ENCODE measurements around the gene SPATA31C2.

SPATA31C2 gene

DNA sequence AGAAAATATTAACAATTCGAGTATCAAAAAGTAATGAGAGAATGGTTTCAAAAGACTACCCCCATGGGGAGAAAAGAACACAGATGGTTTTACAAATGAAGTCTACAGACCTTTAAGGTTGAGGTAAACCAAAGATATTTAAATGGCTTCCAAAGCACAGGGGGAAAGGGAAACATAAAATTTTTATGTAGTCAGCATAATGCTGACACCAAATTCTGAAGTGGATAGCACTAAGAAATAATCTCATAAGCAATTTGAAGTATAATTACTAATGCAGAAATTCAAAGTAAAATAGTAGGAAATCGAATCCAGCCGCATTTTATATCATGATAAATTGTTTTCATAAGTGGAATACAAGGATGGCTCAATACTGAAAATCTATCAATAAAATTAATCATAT, 30.3 kb upstream of the SPATA31C2 start:
- TF ChIP-seq, protein P1, sequence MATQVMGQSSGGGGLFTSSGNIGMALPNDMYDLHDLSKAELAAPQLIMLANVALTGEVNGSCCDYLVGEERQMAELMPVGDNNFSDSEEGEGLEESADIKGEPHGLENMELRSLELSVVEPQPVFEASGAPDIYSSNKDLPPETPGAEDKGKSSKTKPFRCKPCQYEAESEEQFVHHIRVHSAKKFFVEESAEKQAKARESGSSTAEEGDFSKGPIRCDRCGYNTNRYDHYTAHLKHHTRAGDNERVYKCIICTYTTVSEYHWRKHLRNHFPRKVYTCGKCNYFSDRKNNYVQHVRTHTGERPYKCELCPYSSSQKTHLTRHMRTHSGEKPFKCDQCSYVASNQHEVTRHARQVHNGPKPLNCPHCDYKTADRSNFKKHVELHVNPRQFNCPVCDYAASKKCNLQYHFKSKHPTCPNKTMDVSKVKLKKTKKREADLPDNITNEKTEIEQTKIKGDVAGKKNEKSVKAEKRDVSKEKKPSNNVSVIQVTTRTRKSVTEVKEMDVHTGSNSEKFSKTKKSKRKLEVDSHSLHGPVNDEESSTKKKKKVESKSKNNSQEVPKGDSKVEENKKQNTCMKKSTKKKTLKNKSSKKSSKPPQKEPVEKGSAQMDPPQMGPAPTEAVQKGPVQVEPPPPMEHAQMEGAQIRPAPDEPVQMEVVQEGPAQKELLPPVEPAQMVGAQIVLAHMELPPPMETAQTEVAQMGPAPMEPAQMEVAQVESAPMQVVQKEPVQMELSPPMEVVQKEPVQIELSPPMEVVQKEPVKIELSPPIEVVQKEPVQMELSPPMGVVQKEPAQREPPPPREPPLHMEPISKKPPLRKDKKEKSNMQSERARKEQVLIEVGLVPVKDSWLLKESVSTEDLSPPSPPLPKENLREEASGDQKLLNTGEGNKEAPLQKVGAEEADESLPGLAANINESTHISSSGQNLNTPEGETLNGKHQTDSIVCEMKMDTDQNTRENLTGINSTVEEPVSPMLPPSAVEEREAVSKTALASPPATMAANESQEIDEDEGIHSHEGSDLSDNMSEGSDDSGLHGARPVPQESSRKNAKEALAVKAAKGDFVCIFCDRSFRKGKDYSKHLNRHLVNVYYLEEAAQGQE (IDR thresholded peaks at IDR 0.05; ENCODE audit: insufficient replicate concordance, low read depth): no peak
- TF ChIP-seq, protein P2, sequence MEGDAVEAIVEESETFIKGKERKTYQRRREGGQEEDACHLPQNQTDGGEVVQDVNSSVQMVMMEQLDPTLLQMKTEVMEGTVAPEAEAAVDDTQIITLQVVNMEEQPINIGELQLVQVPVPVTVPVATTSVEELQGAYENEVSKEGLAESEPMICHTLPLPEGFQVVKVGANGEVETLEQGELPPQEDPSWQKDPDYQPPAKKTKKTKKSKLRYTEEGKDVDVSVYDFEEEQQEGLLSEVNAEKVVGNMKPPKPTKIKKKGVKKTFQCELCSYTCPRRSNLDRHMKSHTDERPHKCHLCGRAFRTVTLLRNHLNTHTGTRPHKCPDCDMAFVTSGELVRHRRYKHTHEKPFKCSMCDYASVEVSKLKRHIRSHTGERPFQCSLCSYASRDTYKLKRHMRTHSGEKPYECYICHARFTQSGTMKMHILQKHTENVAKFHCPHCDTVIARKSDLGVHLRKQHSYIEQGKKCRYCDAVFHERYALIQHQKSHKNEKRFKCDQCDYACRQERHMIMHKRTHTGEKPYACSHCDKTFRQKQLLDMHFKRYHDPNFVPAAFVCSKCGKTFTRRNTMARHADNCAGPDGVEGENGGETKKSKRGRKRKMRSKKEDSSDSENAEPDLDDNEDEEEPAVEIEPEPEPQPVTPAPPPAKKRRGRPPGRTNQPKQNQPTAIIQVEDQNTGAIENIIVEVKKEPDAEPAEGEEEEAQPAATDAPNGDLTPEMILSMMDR (IDR thresholded peaks at IDR 0.05; ENCODE audit: insufficient read depth, low read length): no peak
- TF ChIP-seq GABPA (IDR thresholded peaks at IDR 0.05; ENCODE audit: low read depth) (no peak), SPI1 (IDR thresholded peaks at IDR 0.05; ENCODE audit: borderline replicate concordance, low read depth) (no peak), POLR2AphosphoS5 (IDR thresholded peaks at IDR 0.05; ENCODE audit: low read depth) (no peak)
- no peak overlapping the region for H3K27ac ChIP-seq (replicated peaks)
- H3K27me3 ChIP-seq (ENCODE audit: insufficient read depth, poor library complexity, severe bottlenecking): no peaks in the 10 kb centered on the region
- no peak for DNase-seq (ENCODE audit: low read depth in 1 of 2, low spot score in 1 of 2)
- no peak overlapping the region for H3K4me3 ChIP-seq (replicated peaks; ENCODE audit: insufficient read depth, low read length)

GRCh38 chr9:88166660-88167059, 28.4 kb upstream of the SPATA31C2 start:
- TF ChIP-seq POLR2AphosphoS5 (IDR thresholded peaks at IDR 0.05; ENCODE audit: low read depth): no peak
- TF ChIP-seq SPI1 (IDR thresholded peaks at IDR 0.05; ENCODE audit: borderline replicate concordance, low read depth): no peak
- TF ChIP-seq GABPA (IDR thresholded peaks at IDR 0.05; ENCODE audit: low read depth): no peak
- TF ChIP-seq, protein P1 (IDR thresholded peaks at IDR 0.05; ENCODE audit: insufficient replicate concordance, low read depth): no peak
- TF ChIP-seq, protein P2 (IDR thresholded peaks at IDR 0.05; ENCODE audit: insufficient read depth, low read length): no peak
- DNase-seq (ENCODE audit: low read depth in 1 of 2, low spot score in 1 of 2): no peak
- no peak overlapping the region for H3K4me3 ChIP-seq (replicated peaks; ENCODE audit: insufficient read depth, low read length)
- no peak overlapping the region for H3K27ac ChIP-seq (replicated peaks)
- no peaks in the 10 kb centered on the region for H3K27me3 ChIP-seq (ENCODE audit: insufficient read depth, poor library complexity, severe bottlenecking)

- H3K27ac ChIP-seq (replicated peaks): no peak overlapping the region
- no peak overlapping the region for H3K4me3 ChIP-seq (replicated peaks; ENCODE audit: insufficient read depth, low read length)
- TF ChIP-seq SPI1 (IDR thresholded peaks at IDR 0.05; ENCODE audit: borderline replicate concordance, low read depth) (no peak), POLR2AphosphoS5 (IDR thresholded peaks at IDR 0.05; ENCODE audit: low read depth) (no peak)
- no peaks in the 10 kb centered on the region for H3K27me3 ChIP-seq (ENCODE audit: insufficient read depth, poor library complexity, severe bottlenecking)
- DNase-seq (ENCODE audit: low read depth in 1 of 2, low spot score in 1 of 2): no peak
Observed at GRCh38 chr9:88164850-88165249, 26.6 kb upstream of the SPATA31C2 start.

GRCh38 chr9:88161144-88161543, 22.9 kb upstream of the SPATA31C2 start:
- TF ChIP-seq POLR2AphosphoS5 (IDR thresholded peaks at IDR 0.05; ENCODE audit: low read depth): no peak
- TF ChIP-seq SPI1 (IDR thresholded peaks at IDR 0.05; ENCODE audit: borderline replicate concordance, low read depth): no peak
- TF ChIP-seq, protein P1 (IDR thresholded peaks at IDR 0.05; ENCODE audit: insufficient replicate concordance, low read depth): no peak
- TF ChIP-seq GABPA (IDR thresholded peaks at IDR 0.05; ENCODE audit: low read depth): no peak
- TF ChIP-seq, protein P2 (IDR thresholded peaks at IDR 0.05; ENCODE audit: insufficient read depth, low read length): no peak
- no peak for DNase-seq (ENCODE audit: low read depth in 1 of 2, low spot score in 1 of 2)
- Histone ChIP-seq H3K4me3 (replicated peaks; ENCODE audit: insufficient read depth, low read length) (no peak overlapping the region), H3K27ac (replicated peaks) (no peak overlapping the region), H3K27me3 (ENCODE audit: insufficient read depth, poor library complexity, severe bottlenecking) (peaks cover 2% of the 10 kb centered on the region)
